ENCODE data around the gene CLEC9A.

- TF ChIP-seq EZH2 (IDR thresholded peaks at IDR 0.05; ENCODE audit: borderline replicate concordance, low read length) (no peak), CTCF (conservative IDR thresholded peaks at IDR 0.05 in 1 of 2, IDR thresholded peaks at IDR 0.05 in 1 of 2; ENCODE audit: extremely low read depth in 1 of 2, insufficient read depth in 1 of 2, low read depth in 1 of 2, low read length in 2 of 2) (no peak)
These were observed 2.8 kb upstream of the CLEC9A start for GRCh38 chr12:10027721-10028120.

All from mammary epithelial cell (primary cell).